ENCODE measurements around the gene ETV2.
A peak's percentile ranks its signal among the peaks of the same experiment; 100 is the strongest.
"Not testable (repeated sequence)": the region's sequence is repeated elsewhere in the genome, so short reads cannot be mapped to it uniquely, and the experiment has no call there.

ETV2 gene

GRCh38 chr19:35661995-35662340, 20.4 kb downstream of the ETV2 start:
- no peak for DNase-seq

- no peak for DNase-seq
Observed at GRCh38 chr19:35663981-35664380, 22.4 kb downstream of the ETV2 start.

- DNase-seq = no peak
Observed at GRCh38 chr19:35665157-35665556, 23.6 kb downstream of the ETV2 start.

- DNase-seq = no peak
Observed at GRCh38 chr19:35665604-35666003, 24.1 kb downstream of the ETV2 start.

- DNase-seq = no peak
Observed at GRCh38 chr19:35666251-35666913, 24.8 kb downstream of the ETV2 start, which contains the start of gene UPK1A. UPK1A (plus strand) TSS chr19:35666517; CDS start chr19:35666813, 296 bp downstream.

GRCh38 chr19:35669566-35669965, 28.0 kb downstream of the ETV2 start:
- DNase-seq = no peak

GRCh38 chr19:35669974-35670373, 28.4 kb downstream of the ETV2 start:
- DNase-seq = no peak

GRCh38 chr19:35670686-35671085, 29.1 kb downstream of the ETV2 start:
- DNase-seq = no peak

GRCh38 chr19:35671818-35672217, 30.3 kb downstream of the ETV2 start:
- DNase-seq = no peak

GRCh38 chr19:35673121-35673804, 31.7 kb downstream of the ETV2 start:
- DNase-seq = no peak

GRCh38 chr19:35675589-35676140, 34.1 kb downstream of the ETV2 start:
- DNase-seq = no peak

- no peak for DNase-seq
Observed at GRCh38 chr19:35689836-35690235, 48.3 kb downstream of the ETV2 start.

GRCh38 chr19:35691106-35691505, 49.6 kb downstream of the ETV2 start:
- DNase-seq = not testable (repeated sequence)

- no peak for DNase-seq
Observed at GRCh38 chr19:35692010-35692409, 50.5 kb downstream of the ETV2 start.

GRCh38 chr19:35693422-35693821, 51.9 kb downstream of the ETV2 start:
- no peak for DNase-seq

- DNase-seq = peak; percentile 82
Observed at GRCh38 chr19:35693835-35694599, 52.5 kb downstream of the ETV2 start.

Measured in NCI-H1092 (cell line).